ENCODE results near the gene CAVIN3.

- TF ChIP-seq EZH2phosphoT487 (IDR thresholded peaks at IDR 0.05; ENCODE audit: borderline replicate concordance) (no peak), CTCF (IDR thresholded peaks at IDR 0.05 in 2 of 3, conservative IDR thresholded peaks at IDR 0.05 in 1 of 3; ENCODE audit: borderline replicate concordance in 1 of 3, insufficient read depth in 1 of 3, low read depth in 2 of 3, low read length in 2 of 3) (no peak), REST (IDR thresholded peaks at IDR 0.05; ENCODE audit: low read depth) (no peak), RAD21 (IDR thresholded peaks at IDR 0.05; ENCODE audit: low read depth) (no peak), ZBTB33 (IDR thresholded peaks at IDR 0.05; ENCODE audit: extremely low read depth, insufficient replicate concordance, low read length) (no peak), ZNF274 (IDR thresholded peaks at IDR 0.05; ENCODE audit: low read depth, low read length) (no peak), CEBPB (IDR thresholded peaks at IDR 0.05; ENCODE audit: low read depth) (no peak)
Observed at GRCh38 chr11:6351782-6352382, 31.6 kb upstream of the CAVIN3 start.

All from HCT116 (cell line).